Right atrium auricular region (tissue), 2 donors: ENCODE results near the gene KRT76. TPM values are rescaled to one million over a fixed set of nuclear protein-coding genes. Genes with fewer than 3 reads are reported as not detected.

Experiments
- DNase-seq: peaks from one replicate; pipeline ENCODE4 v3.0.0-alpha.2; 2019; ENCODE audit warnings: low spot score
- H3K27ac ChIP-seq, 2 donors: fragments of 200-600 bp; sonication (generic); 1 replicate in 1 of 2; 2 replicates in 1 of 2; pipeline ENCODE4 v1.5.1; 2016 to 2019
- H3K27me3 ChIP-seq, 2 donors: fragments of 200-600 bp; sonication (generic); one replicate each; pipeline versions ENCODE4 v1.5.1 to v1.6.0; 2017 to 2019
- H3K36me3 ChIP-seq: fragments of 200-600 bp; sonication (generic); one replicate; pipeline ENCODE4 v1.5.1; 2016
- H3K4me1 ChIP-seq, 2 donors: fragments of 200-600 bp; sonication (generic); one replicate each; pipeline versions ENCODE4 v1.5.1 to v1.6.0; 2017 to 2019
- H3K4me3 ChIP-seq, 2 donors: fragments of 200-600 bp; sonication (generic); 1 replicate in 1 of 2; 2 replicates in 1 of 2; pipeline ENCODE4 v1.5.1; 2017 to 2019; ENCODE audit warnings: mild to moderate bottlenecking in 1 of 2, moderate library complexity in 1 of 2
- H3K9me3 ChIP-seq, 2 donors: fragments of 200-600 bp; sonication (generic); one replicate each; pipeline ENCODE4 v1.5.1; 2019
- total RNA-seq, 2 donors: library from RNA; depleted of rRNA; stranded (reverse); fragments of >200 nt; gene quantifications; one replicate each; pipeline ENCODE4 v1.1.0, GENCODE V29; 2016
- TF ChIP-seq, protein P1 (sequence below), 2 donors: fragments of 200-600 bp; sonication (generic); IDR thresholded peaks; one replicate each; pipeline ENCODE4 v1.5.1; 2019; ENCODE audit warnings: antibody characterized with exemption in 2 of 2

KRT76 gene
- total RNA-seq, 2 donors from 2014 or later = not detected

DNA sequence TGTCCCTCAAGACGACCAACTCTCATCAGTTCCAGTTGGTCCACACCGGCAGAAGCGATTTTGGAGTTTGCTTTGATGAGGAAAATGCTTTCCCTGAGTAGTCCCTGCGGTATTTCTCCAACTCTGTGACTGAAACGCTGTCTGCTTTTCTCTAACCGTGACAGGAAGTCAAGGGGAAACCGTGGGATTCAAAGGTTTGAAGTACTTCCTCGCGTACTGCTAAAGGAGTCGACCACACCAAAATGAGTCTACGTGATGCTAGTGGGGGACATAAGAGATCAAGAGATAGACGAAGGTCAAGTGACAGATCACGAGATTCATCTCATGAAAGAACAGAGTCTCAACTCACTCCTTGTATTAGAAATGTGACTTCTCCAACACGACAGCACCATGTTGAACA, 28.6 kb downstream of the KRT76 start:
- Histone ChIP-seq H3K27ac (no peak overlapping the region), H3K27me3 (no peaks in the 10 kb centered on the region), H3K9me3 (no peaks in the 10 kb centered on the region), H3K4me1 (no peaks in the 10 kb centered on the region), H3K36me3 (no peaks in the 10 kb centered on the region), H3K4me3 (no peak overlapping the region)
- TF ChIP-seq, protein P1, sequence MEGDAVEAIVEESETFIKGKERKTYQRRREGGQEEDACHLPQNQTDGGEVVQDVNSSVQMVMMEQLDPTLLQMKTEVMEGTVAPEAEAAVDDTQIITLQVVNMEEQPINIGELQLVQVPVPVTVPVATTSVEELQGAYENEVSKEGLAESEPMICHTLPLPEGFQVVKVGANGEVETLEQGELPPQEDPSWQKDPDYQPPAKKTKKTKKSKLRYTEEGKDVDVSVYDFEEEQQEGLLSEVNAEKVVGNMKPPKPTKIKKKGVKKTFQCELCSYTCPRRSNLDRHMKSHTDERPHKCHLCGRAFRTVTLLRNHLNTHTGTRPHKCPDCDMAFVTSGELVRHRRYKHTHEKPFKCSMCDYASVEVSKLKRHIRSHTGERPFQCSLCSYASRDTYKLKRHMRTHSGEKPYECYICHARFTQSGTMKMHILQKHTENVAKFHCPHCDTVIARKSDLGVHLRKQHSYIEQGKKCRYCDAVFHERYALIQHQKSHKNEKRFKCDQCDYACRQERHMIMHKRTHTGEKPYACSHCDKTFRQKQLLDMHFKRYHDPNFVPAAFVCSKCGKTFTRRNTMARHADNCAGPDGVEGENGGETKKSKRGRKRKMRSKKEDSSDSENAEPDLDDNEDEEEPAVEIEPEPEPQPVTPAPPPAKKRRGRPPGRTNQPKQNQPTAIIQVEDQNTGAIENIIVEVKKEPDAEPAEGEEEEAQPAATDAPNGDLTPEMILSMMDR (IDR thresholded peaks at IDR 0.05) = no peak
- DNase-seq = no peak

GRCh38 chr12:52745554-52745953, 31.6 kb downstream of the KRT76 start:
- Histone ChIP-seq H3K27me3 (no peaks in the 10 kb centered on the region), H3K36me3 (no peaks in the 10 kb centered on the region), H3K9me3 (no peaks in the 10 kb centered on the region), H3K4me3 (no peak overlapping the region), H3K4me1 (no peaks in the 10 kb centered on the region), H3K27ac (no peak overlapping the region)
- no peak for DNase-seq
- TF ChIP-seq, protein P1 (IDR thresholded peaks at IDR 0.05) = no peak

GRCh38 chr12:52744493-52745156, 32.5 kb downstream of the KRT76 start:
- Histone ChIP-seq H3K27ac (no peak overlapping the region), H3K27me3 (no peaks in the 10 kb centered on the region), H3K4me1 (no peaks in the 10 kb centered on the region), H3K36me3 (no peaks in the 10 kb centered on the region), H3K9me3 (no peaks in the 10 kb centered on the region), H3K4me3 (no peak overlapping the region)
- TF ChIP-seq, protein P1 (IDR thresholded peaks at IDR 0.05) = no peak
- no peak for DNase-seq

GRCh38 chr12:52742822-52743457, 34.2 kb downstream of the KRT76 start:
- TF ChIP-seq, protein P1 (IDR thresholded peaks at IDR 0.05) = no peak
- no peaks in the 10 kb centered on the region for H3K36me3 ChIP-seq
- no peaks in the 10 kb centered on the region for H3K9me3 ChIP-seq
- no peak overlapping the region for H3K27ac ChIP-seq
- no peak overlapping the region for H3K4me3 ChIP-seq
- DNase-seq = no peak
- no peaks in the 10 kb centered on the region for H3K27me3 ChIP-seq
- H3K4me1 ChIP-seq = no peaks in the 10 kb centered on the region

GRCh38 chr12:52742196-52742580, 35.0 kb downstream of the KRT76 start:
- TF ChIP-seq, protein P1 (IDR thresholded peaks at IDR 0.05) = no peak
- Histone ChIP-seq H3K27ac (no peak overlapping the region), H3K36me3 (no peaks in the 10 kb centered on the region), H3K9me3 (no peaks in the 10 kb centered on the region), H3K4me3 (no peak overlapping the region), H3K4me1 (no peaks in the 10 kb centered on the region), H3K27me3 (no peaks in the 10 kb centered on the region)
- no peak for DNase-seq
